Stimulated activated CD4-positive, alpha-beta T cell treated with anti-CD3 and anti-CD28 coated beads, Interleukin-1b, Interleukin-23, amount 100 ng/mL, for 48 hours (primary cell): ENCODE data around the gene UNKL.
"Not testable (repeated sequence)": the region's sequence is repeated elsewhere in the genome, so short reads cannot be mapped to it uniquely, and the experiment has no call there.

Source experiments
- DNase-seq: peaks from one replicate; pipeline ENCODE4 v3.0.0-alpha.2; 2020

Gene UNKL

DNA sequence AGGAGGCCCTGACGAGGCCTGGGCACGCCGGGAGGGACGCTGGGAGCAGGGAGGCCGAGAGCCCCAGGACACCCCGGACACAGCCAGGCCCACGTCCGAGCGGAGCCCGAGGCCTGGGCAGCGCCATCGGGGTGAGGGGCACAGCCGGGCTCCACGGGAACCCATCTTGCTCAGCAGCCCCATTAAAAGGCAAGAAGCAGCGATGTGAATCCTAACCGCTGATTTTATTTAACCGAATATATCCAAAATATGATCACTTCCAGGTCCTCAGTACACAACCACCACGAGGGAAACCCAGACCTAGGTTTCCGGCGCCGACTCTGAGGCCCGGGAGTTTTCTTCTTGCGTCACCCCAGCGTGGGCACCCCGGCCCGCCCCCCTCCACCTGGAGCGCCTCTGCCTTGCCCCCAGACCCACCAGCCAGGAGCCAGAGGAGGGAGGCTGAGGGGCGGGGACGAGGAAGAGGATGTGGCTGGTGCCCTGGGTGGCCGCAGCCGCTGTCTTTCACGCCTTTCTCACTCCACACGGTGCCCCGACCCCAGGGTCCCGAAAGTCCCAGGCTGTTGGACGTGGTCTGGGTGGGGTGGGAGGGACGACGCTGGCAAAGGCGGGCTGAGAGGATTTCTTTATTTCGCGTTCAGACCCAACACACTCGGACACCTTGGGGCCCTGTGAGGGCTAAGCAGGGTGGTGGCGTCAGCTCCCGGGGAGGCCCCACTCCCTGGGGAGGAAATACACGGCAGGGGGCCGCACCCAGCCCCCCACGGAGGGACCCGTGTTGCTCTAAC, 30.4 kb upstream of the UNKL start:
- DNase-seq, result no peak

DNA sequence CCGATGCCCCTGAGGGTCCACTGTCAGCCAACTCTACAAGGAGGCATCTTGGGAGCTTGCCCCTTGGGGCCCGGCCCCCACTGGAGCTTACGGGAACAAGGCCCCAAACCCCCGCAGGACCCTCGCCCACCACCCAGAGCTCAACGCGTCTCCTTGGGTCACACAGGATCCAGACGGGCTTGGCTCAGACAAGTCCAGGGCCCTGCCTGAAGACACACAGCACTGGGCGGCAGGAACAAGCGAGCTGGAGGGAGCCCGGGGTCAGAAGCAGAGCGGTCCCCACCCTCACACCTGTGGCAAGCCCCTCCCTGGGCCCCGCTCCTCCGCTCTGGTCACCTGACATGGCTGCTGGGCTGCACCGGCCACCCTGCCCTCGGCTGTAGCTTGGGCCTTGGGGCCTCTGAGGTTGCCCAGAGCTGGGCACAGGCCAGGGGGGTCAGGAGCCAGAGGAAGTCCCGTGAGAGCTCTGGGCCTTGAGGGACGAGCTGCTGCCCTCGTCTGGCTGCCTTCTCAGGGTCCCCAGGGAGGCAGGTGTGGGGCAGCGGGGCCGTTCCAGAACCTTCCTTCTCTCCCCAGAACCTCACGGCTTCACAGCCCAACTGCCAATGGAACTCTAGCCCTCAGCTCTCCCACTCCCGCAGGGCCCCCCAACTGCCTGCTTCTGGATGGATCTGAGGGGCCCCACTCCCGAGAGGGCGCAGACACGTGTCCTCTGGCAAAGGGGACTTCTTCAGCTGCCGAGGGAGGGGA, 29.7 kb upstream of the UNKL start, which contains the start of gene CCDC154:
CCDC154 (minus strand) TSS at position 577 of the 750 bp plus-strand sequence; CDS start at position 343, 234 bp downstream.
- DNase-seq, result no peak

DNA sequence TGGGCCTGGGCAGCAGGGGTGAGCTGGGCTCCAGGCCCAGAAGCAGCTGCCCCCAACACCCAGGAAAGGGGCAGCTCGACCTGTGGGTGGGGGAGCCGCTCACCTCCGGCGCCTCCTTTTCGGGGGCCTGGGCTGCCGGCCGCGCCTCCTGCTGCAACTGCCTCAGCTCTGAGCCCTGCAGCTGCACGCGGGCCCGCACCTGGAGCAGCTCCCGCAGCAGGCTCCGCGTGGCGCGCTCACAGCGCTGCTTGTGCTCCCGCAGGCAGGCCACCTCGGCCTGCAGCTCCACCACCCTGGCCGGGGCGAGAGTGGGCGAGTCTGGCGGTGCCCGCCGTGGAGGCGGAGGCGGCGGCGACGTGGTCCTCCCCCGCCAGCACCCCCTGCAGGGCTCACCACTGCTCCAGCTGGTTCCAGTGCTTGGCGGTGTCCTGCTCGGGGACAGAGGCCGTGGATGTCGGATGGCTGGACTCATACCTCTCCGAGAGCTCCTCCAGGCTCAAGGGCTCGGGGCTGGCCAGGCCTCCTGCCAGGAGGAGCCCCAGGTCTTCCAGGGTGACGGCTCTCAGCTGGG, 29.0 kb upstream of the UNKL start:
- no peak for DNase-seq

DNA sequence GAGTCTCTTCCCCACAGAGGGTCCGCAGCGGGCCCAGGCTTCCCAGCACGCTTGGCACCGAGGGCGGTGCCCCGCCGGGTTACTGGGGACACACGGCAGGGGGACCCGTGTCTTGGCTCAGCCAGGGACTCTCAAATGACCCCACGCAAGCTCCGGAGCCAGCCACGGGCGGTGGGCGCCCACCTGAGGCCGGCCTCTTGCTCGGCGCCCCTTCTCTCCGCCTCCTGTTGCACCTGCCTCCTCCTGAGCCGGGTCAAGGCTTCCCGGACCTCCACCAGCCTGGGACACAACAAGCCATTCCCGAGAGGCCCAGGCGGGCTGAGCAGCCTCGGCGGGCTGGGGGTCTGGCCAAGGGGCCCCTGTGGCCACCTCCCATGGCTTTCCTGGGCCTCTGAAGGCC, 28.2 kb upstream of the UNKL start:
- no peak for DNase-seq

DNA sequence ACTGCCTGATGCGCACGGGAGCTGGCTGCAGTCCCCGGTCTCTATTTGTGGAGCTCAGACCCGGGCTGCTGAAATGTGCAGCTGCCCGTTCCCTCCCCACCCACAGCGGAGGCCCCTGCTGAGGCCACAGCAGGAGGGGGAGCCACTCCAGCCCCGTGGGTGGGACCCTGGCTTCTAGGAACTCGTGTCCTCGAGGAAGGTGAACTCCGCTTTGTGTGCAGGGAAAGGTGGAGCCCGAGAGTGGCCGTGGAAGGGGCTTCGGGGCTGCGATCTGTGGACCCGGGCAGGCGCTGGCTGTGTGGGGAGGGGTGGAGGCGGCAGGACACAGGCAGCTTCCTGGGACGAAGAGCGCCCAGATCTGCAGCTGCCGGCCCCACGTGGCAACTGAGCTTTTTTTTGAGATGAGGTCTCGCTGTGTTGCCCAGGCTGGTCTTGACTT, 26.9 kb upstream of the UNKL start:
- no peak for DNase-seq

DNA sequence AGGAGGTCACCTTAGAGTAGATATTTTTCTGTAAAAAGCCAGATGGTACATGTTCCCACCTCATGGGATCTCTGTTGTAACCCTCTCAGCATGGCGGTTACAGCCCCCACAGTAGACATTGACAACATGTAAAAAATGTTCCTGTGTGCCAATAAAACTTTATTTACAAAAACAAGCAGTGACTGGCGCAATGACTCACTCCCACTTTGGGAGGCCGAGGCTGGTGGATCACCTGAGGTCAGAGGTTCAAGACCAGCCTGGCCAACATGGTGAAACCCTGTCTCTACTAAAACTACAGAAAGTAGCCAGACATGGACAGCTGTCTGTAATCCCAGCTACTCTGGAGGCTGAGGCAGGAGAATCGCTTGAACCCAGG, 25.2 kb upstream of the UNKL start:
- DNase-seq, result not testable (repeated sequence)

DNA sequence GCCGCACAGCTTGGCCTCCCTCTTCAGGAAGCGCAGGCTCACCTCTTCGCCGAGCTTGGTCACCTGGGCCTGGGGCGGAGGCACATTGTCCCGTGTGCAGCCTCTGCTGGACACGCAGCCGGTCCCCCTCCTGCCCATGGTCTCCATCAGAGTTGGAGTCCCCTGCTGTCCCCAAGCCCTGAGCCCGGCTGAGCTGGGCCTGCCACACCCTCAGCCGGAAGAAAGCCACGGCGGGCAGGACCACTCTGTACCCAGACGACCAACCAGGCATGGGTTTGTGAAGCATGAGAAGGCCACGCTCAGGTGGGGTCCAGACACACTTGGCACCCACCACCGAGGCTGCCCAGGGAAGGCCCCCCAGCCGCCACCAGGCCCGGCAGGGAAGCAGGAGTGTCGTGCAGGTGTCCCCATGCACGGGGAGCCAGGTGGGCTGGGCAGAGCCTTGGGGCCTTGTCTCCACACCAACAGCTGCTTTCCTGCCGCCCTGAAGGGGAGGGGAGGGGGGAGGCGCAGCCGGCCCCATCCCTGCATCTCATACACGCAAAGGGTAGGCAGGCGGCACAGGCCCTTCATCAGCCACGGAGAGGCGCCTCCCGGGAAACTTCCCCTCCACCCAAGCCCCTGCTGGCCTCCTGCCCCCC, 24.7 kb upstream of the UNKL start:
- DNase-seq, result no peak

DNA sequence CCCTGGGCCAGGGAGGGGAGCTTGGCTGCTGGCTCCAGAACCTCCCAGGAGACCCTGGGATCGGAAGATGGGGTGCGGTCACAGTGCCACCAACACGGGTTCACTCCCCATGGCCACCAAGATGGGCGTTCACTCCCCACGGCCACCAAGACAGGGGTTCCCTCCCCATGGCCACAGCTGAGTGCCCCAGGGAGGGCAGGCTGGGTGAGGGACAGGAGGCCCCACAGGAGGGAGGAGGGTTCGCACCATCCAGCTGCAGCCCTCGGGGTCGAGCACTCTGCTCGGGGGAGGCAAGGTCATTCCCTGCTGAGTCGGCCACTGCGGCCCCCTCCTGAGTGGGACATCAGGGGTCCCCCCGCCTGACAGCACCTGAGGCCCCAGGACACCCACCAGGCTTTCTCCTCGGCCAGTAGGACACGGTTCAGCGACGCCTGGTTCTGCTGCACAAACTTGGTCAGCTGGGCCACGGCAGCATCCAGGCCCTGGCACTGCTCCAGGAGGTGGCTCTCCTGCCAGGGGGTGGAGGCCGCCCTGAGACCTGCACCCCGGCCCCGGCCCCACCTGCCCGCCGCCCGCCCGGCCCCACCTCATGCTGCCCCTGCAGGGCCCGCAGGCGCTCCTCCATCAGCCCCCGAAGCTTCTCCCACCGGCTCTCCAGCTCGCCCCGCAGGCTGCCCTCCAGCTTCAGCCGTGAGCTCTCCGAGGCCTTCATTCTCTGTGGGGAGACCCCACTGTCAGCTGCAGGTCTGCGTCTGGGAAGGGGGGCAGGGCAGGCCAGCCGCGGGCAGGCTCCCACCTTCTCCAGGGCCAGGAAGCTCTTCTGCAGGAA, 23.9 kb upstream of the UNKL start:
- DNase-seq, result no peak

DNA sequence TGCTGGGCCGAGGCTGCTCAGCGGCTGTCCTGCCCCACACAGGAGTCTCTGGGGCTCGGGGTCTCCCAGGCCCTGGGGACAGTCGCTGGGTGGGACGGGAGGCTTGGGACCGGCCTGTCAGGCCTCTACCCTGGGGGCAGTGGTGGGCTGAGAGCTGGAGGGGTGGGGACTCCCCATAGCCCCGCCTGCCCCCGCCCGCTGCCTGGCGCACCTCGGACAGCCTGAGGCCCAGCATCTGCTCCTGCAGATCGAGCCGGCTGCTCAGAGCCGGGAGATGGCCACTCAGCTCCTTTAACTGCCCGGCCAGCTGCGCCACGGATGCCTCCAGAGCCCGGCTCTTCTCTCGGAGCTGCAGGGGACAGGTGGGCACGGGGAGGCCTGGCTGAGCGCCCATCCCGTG, 23.1 kb upstream of the UNKL start:
- DNase-seq, result no peak

DNA sequence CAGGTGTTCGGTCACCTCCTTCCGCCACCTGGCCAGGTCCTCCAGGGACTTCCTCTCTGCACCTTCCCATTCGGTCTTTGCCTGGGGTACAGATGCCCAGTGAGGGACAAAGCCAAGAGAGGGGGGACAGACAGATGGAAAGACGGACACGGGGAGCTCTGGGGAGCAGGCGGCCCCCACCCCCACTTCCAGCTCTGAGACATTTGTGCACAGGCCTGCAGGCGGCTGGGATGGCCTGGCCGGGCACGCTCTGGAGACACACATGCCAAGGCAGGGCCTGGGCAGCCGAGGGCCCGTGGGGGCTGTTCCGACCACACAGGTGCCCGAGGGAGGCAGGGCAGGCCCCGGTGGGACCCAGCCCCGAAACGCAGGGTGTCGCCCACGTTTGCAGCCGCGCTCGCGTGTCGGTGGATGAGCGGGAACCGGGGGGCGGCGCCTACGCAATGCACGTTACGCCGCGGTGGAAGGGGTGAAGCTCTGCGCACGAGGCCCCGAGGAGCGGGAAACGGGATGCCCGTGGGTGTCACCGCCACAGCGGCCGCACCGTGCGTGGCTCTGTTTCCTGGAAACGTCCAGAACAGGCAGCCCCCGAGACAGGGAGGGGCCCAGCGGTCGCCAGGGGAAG, 22.3 kb upstream of the UNKL start:
- no peak for DNase-seq

DNA sequence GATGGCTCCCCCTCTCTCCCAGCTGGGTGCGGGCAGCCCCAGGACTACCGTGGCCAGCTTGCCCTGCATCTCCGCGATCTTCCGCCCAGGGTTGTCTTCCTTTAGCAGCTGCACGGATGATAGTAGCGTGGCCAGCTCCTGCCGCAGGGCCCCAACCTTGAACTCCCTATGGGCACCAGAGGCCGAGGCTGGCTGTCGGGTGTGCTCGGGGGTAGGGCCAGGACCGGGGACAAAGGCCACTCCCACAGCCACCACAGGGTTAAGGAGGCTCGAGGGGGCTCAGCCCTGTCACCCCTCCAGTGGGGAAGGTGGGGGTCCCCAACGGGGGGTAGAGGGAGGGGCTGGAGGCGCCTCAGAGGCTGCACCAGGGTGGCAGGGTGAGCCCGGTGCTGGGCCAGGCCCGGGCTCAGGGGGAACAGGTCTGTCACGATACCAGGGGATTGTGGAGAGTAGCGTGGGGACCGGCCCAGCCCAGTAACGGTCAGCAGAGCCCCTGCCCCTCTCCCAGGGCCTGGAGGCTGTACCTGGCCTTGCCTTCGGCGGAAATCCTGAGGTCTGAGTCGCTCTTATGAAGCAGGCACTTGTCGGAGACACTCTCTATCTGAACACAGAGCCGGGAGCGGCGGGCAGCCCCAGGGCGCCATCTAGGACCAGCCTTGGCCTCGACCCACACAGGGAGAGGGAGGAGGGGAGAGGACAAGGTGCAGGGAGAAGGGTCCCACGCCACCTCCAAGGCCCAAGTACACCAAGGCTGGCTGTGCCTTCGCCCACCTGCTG, 21.6 kb upstream of the UNKL start:
- DNase-seq, result no peak

DNA sequence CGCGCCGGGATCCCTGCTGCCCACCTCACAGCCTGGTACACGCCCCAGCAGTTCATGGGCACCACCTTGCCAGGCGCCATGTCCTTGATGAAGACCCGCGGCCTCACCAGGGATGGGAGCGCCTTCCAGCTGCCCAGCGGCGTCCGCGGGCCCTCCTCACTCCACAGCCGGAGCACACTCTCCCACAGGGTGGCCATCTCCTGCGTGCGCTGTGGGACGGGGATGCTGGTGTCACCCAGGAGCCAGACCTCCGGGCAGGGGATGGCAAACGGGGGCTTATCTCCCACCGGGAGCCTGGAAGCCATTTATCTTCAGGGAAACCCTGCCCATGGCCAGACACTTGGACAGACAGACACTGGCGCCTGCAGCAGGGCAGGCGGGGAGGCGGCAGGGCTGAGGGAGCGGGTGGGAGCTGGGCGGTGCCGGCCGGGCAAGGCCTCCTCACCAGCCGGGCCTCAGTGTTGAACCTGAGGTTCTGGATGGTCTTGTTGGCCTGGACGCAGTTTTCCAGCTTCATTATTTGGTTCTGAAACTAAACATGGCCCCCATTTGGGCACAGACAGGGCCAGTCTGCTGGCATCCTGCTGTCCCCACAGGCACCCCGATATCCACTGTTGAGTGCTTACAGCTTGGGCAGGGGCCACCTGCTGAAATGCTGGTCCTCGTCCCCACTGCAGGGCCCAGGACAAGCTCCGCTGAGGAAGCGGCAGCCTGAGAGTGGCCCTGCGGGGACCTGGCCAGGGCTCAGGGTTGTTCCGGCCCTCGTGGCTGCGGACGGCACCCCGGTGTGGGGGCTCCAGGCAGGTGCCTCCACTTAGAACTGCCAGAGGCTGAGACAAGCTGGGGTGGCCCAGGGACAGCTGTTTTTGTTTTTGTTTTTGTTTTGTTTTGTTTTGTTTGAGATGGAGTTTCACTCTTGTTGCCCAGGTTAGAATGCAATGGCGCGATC, 20.4 kb upstream of the UNKL start:
- DNase-seq, result no peak

DNA sequence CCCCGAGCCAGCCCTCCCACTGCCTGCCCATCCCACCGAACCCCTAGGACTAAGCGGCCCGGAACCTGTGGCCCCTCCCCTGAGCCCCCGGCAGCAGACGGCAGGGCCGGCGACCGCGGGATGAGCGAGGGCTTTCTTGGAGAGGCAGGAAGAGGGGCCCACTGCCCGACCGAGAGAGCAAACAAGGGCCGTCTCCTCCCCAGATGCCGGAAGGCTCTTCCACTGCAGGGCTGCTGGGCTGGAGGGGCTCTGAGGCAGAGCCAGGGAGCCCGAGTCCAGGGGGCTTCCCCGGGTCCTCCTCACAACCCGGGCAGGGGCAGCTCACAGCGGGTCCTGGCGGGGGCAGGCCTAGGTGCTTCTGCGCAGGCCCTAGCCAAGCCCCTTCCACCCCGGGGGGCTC, 19.3 kb upstream of the UNKL start:
- no peak for DNase-seq

DNA sequence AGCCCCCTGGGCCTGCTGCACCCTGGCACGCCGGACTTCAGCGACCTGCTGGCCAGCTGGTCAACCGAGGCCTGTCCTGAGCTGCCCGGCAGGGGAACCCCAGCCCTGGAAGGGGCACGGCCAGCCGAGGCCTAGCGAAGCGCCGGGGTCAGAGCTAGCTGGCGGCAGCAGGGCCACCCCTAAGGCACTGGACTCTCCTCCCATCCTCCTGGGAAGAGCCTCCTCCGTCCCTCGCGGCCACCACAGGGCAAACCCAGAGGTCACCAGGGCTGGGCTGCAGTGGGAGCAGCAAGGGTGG, 18.7 kb upstream of the UNKL start:
- no peak for DNase-seq

DNA sequence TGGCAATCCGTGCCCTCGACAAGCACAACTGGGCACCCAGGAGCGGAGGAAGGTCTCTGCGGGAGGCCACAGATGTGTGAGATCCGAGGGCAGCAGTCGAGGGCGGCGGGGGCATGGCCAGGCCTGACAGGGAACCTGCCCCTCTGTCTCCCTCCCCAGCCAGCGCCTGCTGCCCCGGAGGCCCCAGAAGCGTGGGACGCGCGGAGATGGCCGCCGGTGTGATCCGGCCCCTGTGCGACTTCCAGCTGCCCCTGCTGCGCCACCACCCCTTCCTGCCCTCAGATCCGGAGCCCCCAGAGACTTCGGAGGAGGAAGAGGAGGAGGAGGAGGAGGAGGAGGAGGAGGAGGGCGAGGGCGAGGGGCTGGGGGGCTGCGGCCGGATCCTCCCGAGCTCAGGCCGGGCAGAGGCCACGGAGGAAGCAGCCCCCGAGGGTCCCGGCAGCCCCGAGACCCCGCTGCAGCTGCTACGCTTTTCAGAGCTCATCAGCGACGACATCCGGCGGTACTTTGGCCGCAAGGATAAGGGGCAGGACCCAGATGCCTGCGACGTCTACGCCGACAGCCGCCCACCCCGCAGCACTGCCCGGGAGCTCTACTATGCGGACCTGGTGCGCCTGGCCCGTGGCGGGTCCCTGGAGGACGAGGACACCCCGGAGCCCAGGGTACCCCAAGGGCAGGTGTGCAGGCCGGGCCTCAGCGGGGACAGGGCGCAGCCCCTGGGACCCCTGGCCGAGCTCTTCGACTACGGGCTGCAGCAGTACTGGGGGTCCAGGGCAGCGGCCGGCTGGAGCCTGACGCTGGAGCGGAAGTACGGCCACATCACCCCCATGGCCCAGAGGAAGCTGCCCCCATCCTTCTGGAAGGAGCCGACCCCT, 18.1 kb upstream of the UNKL start:
- DNase-seq, result no peak

DNA sequence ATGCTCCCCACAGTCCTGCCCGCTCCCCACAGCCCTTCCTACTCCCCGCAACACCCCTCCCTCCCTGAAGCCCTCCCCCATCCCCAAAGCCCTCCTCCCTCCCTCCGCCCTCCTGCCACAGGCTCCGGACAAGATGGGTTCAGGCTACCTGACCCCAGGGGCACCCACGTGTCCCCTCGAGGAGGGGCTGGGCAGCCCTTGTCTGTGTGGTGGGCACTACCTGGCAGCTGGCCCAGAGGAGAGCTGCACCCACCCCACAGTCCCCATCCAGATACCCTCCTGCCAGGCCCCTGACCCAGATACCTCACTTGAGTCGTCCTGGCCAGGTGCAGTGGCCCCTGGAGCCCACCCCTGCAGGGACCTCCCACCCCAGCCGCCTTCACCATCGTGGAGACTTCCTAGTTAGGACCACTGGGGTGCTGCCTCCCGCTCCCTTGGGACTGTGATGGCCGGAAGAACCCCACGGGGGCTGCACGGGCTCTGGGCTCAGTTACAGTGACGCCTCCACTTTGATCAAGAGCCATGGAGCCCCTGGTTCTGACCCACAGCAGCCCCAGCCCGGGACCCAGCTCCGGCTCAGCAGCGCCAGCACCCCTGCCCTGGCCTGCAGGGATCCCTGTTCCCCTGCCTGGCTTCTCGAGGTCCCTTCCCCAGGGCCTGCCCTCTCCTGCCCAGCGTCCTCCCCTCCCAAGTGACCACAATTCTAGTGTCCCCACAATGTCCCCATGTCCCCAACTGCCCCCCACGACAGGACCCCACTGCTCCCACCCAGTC, 17.2 kb upstream of the UNKL start:
- no peak for DNase-seq

DNA sequence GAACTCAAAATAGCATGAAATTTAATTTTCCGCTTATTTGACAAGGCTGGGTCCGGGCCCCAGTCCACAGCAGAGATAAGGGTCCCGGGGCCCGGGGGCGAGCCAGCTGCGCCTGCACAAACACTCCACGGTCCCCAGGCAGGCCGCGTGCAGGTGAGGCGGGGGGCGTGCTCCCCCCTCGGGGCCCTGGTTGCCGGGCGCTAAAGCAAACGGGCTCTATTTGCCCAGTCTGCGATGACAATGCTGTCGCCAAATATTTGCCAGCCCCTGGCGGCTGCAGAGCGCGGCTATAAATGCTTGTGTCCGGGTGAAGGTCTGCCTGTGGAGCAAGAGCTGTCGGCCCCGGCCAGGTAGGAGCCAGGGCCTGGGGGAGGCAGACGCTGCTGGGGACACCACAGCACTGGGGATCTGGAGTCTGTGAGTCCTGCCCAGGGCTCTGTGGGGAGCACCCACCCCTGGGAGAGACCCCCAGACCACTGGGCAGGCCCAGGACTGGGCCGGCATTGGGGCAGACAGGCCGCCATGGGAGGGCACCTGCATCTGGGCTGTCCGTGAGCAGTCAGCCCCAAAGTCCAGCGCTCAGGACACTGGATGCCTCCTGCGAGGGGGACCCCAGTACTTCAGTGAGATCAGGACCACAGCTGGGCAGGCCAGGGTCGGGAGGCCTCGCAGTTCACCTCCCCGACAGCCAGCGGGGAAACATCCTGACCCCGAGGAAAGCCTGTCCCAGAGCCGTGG, 16.4 kb upstream of the UNKL start, which contains the start of gene PERCC1:
PERCC1 (plus strand) TSS at position 320 of the 738 bp plus-strand sequence. CDS start 1,516 bp downstream, outside the sequence.
- no peak for DNase-seq
